Vagina (tissue), 2 donors: ENCODE results near the gene CLEC2A. TPM values are rescaled to one million over a fixed set of nuclear protein-coding genes. Genes with fewer than 3 reads are reported as not detected.

Experiments
- DNase-seq, 2 donors: peaks; one replicate each; pipeline ENCODE4 v3.0.0-alpha.2; 2017; ENCODE audit errors: extremely low spot score in 2 of 2
- H3K27ac ChIP-seq: fragments of 200-600 bp; sonication (generic); one replicate; pipeline ENCODE4 v1.5.1; 2019
- H3K27me3 ChIP-seq: fragments of 200-600 bp; sonication (generic); one replicate; pipeline ENCODE4 v1.5.1; 2019
- H3K36me3 ChIP-seq, 2 donors: fragments of 200-600 bp; sonication (generic); one replicate each; pipeline ENCODE4 v1.5.1; 2017 to 2019
- H3K4me1 ChIP-seq: fragments of 200-600 bp; sonication (generic); one replicate; pipeline ENCODE4 v1.5.1; 2019
- H3K4me3 ChIP-seq, 2 donors: fragments of 200-600 bp; sonication (generic); 1 replicate in 1 of 2; 2 replicates in 1 of 2; pipeline ENCODE4 v1.5.1; 2016 to 2019
- H3K9me3 ChIP-seq: fragments of 200-600 bp; sonication (generic); one replicate; pipeline ENCODE4 v1.5.1; 2019
- POLR2A ChIP-seq, 2 donors: fragments of 450-650 bp; IDR thresholded peaks; one replicate each; pipeline ENCODE4 v1.6.1; 2017; ENCODE audit warnings: antibody characterized with exemption in 2 of 2, mild to moderate bottlenecking in 2 of 2, moderate library complexity in 2 of 2
- POLR2AphosphoS5 ChIP-seq, 2 donors: sonication (generic); formaldehyde crosslinking; IDR thresholded peaks; one replicate each; pipeline ENCODE4 v1.9.0; 2017; ENCODE audit warnings: antibody characterized with exemption in 2 of 2, mild to moderate bottlenecking in 2 of 2, low read depth in 1 of 2; ENCODE audit not compliant: insufficient read depth in 1 of 2
- intact Hi-C: fragments of 100-400 bp; cut with DNase I; formaldehyde crosslinking; loops from one replicate; pipeline ENCODE4 v1.15.1; 2023
- total RNA-seq: library from RNA; depleted of rRNA; stranded (reverse); fragments of >200 nt; gene quantifications from one replicate; pipeline ENCODE4 v1.2.3, GENCODE V29; 2016
- TF ChIP-seq, protein P1 (sequence below), 3 experiments: fragments of 450-650 bp in 2 of 3; fragments of 200-600 bp in 1 of 3; sonication (generic) in 1 of 3; IDR thresholded peaks; one replicate each; pipeline ENCODE4 v1.5.1; 2017 to 2019; ENCODE audit warnings: antibody characterized with exemption in 3 of 3, mild to moderate bottlenecking in 2 of 3, moderate library complexity in 2 of 3

CLEC2A gene
- total RNA-seq, 1 donor from 2014 or later, result not detected

DNA sequence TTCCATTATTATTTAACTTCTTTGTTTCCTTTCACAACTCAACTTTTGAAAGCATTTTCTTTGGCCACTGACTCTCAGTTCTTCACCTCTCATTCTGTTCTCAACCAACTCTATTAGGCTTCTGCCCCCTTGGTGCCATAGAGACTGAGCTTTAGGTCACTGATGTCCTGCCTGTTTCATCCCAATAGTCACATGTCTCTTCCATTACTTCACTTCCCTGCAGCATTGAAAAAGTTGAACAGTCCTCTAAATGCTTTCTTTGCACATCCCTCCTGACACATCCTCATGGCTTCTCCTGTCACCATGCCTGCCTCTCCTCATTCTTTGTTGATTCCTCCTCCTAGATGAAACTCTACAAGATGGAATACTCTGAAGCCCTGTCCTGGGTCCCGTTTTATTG is 41.8 kb upstream of the CLEC2A start:
- Histone ChIP-seq H3K9me3 (no peaks in the 10 kb centered on the region), H3K4me1 (no peaks in the 10 kb centered on the region), H3K4me3 (no peak overlapping the region), H3K36me3 (no peaks in the 10 kb centered on the region), H3K27me3 (no peaks in the 10 kb centered on the region), H3K27ac (no peak overlapping the region)
- TF ChIP-seq POLR2A (IDR thresholded peaks at IDR 0.05) (no peak), POLR2AphosphoS5 (IDR thresholded peaks at IDR 0.05; ENCODE audit: insufficient read depth in 1 of 2, low read depth in 1 of 2) (no peak)
- TF ChIP-seq, protein P1, sequence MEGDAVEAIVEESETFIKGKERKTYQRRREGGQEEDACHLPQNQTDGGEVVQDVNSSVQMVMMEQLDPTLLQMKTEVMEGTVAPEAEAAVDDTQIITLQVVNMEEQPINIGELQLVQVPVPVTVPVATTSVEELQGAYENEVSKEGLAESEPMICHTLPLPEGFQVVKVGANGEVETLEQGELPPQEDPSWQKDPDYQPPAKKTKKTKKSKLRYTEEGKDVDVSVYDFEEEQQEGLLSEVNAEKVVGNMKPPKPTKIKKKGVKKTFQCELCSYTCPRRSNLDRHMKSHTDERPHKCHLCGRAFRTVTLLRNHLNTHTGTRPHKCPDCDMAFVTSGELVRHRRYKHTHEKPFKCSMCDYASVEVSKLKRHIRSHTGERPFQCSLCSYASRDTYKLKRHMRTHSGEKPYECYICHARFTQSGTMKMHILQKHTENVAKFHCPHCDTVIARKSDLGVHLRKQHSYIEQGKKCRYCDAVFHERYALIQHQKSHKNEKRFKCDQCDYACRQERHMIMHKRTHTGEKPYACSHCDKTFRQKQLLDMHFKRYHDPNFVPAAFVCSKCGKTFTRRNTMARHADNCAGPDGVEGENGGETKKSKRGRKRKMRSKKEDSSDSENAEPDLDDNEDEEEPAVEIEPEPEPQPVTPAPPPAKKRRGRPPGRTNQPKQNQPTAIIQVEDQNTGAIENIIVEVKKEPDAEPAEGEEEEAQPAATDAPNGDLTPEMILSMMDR (IDR thresholded peaks at IDR 0.05), result no peak
- DNase-seq, result no peak
- intact Hi-C loops, result no loop called here

DNA sequence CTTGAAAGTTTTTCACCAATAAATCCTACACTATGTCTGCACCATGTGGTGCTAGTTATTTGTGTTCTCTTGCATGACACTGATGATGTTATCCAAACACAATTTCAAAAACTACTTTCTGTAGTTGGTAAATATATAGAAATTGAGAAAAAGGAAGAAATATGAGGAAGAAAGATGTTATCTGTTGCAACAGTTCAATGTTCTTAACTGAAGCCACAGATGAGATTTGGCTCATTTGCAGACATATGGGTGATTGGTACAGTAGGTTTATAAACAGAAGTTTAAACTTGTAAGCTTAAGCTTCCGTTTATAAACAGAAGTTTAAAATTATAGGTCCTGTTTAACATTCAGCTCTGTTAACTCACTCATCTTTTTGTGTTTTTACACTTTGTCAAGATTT is 39.0 kb upstream of the CLEC2A start, which contains the start of gene CLEC12A:
TSS of gene CLEC12A (plus strand) at position 229 of the 400 bp plus-strand sequence. CDS start 188 bp downstream, outside the sequence.
- H3K4me1 ChIP-seq, result no peaks in the 10 kb centered on the region
- DNase-seq, result no peak
- H3K27ac ChIP-seq, result no peak within 1 kb of the TSS
- no peak within 1 kb of the TSS for H3K4me3 ChIP-seq
- H3K27me3 ChIP-seq, result no peaks in the 10 kb centered on the region
- TF ChIP-seq, protein P1 (IDR thresholded peaks at IDR 0.05), result no peak
- TF ChIP-seq POLR2A (IDR thresholded peaks at IDR 0.05) (no peak), POLR2AphosphoS5 (IDR thresholded peaks at IDR 0.05; ENCODE audit: insufficient read depth in 1 of 2, low read depth in 1 of 2) (no peak)
- H3K36me3 ChIP-seq, result no peaks in the 10 kb centered on the region
- no peaks in the 10 kb centered on the region for H3K9me3 ChIP-seq
- intact Hi-C loops, result no loop called here

DNA sequence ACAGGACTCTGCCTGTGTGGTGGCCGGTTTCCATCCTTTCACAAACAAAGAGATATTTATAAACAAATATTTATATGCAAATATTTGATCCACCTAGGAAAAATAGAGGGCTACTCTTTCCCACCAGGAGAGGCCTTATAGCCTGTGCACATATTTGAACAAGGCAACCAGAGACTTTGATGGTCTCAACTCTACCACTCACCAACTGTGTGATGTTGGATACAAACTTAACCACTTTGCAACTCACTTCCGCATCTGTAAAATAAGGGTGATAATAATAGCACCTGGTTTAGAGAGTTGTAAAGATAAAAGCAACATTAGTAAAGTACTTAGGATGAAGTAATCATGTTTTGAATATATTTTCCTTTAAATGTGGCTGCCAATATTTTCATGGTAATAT is 37.5 kb upstream of the CLEC2A start:
- intact Hi-C loops, result no loop called here
- no peak overlapping the region for H3K27ac ChIP-seq

GRCh38 chr12:9961901-9962300 is 29.7 kb upstream of the CLEC2A start:
- Histone ChIP-seq H3K4me1 (no peaks in the 10 kb centered on the region), H3K27ac (no peak overlapping the region), H3K27me3 (no peaks in the 10 kb centered on the region), H3K9me3 (no peaks in the 10 kb centered on the region), H3K36me3 (no peaks in the 10 kb centered on the region), H3K4me3 (no peak overlapping the region)
- no peak for TF ChIP-seq POLR2A (IDR thresholded peaks at IDR 0.05)
- TF ChIP-seq POLR2AphosphoS5 (IDR thresholded peaks at IDR 0.05; ENCODE audit: insufficient read depth in 1 of 2, low read depth in 1 of 2), result no peak
- TF ChIP-seq, protein P1 (IDR thresholded peaks at IDR 0.05), result no peak
- no peak for DNase-seq
- intact Hi-C loops, result no loop called here

More for the DNA sequence above, 37.5 kb upstream of the CLEC2A start:
- H3K9me3 ChIP-seq, result no peaks in the 10 kb centered on the region
- DNase-seq, result no peak
- no peaks in the 10 kb centered on the region for H3K27me3 ChIP-seq
- TF ChIP-seq POLR2AphosphoS5 (IDR thresholded peaks at IDR 0.05; ENCODE audit: insufficient read depth in 1 of 2, low read depth in 1 of 2) (no peak), POLR2A (IDR thresholded peaks at IDR 0.05) (no peak)
- TF ChIP-seq, protein P1 (IDR thresholded peaks at IDR 0.05), result no peak
- H3K4me3 ChIP-seq, result no peak overlapping the region
- H3K4me1 ChIP-seq, result no peaks in the 10 kb centered on the region
- no peaks in the 10 kb centered on the region for H3K36me3 ChIP-seq

DNA sequence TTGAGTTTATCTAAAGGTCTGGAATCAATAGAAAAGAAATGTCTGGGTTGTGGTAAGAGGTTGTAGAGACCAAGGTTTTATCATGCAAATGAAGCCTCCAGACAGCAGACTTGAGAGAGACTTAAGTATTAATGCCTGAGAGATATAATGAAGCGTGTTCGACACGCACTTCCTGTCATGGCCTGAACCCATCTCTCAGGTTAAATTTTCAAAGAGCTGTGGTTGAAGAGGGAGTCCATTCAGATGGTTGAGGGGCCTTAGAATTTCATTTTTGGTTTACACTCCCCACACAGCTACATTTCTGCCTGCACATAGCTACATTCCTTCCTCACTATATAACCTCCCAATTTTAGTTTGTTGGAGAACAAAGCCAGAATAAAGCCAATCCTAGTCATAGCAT is 28.9 kb upstream of the CLEC2A start:
- DNase-seq, result no peak
- no peak for TF ChIP-seq POLR2A (IDR thresholded peaks at IDR 0.05)
- TF ChIP-seq, protein P1 (IDR thresholded peaks at IDR 0.05), result no peak
- TF ChIP-seq POLR2AphosphoS5 (IDR thresholded peaks at IDR 0.05; ENCODE audit: insufficient read depth in 1 of 2, low read depth in 1 of 2), result no peak
- H3K27me3 ChIP-seq, result no peaks in the 10 kb centered on the region
- H3K9me3 ChIP-seq, result no peaks in the 10 kb centered on the region
- H3K36me3 ChIP-seq, result no peaks in the 10 kb centered on the region
- H3K4me1 ChIP-seq, result no peaks in the 10 kb centered on the region
- no peak overlapping the region for H3K4me3 ChIP-seq
- intact Hi-C loops, result no loop called here
- no peak overlapping the region for H3K27ac ChIP-seq
